ENCODE results near the gene ATG3. TPM values are rescaled to one million over a fixed set of nuclear protein-coding genes. Genes with fewer than 3 reads are reported as not detected.

The ATG3 gene
- polyA plus RNA-seq, 1 donor (not counting 4 experiments of a cell fraction or from before 2014, with no cell fraction given): 61.3 TPM

GRCh38 chr3:112550859-112551258 lies 10.9 kb downstream of the ATG3 start:
- Histone ChIP-seq H3K4me1 (ENCODE audit: control insufficient read depth, extremely low read depth, insufficient read depth, low read length) (peaks cover 15% of the 10 kb centered on the region), H4K20me1 (ENCODE audit: control insufficient read depth, extremely low read depth, insufficient read depth, low read length) (no peaks in the 10 kb centered on the region), H2AFZ (ENCODE audit: control insufficient read depth, low read length) (no peak overlapping the region), H3K4me2 (ENCODE audit: control insufficient read depth, extremely low read depth, insufficient read depth, low read depth, low read length) (no peak overlapping the region), H3K9ac (ENCODE audit: control insufficient read depth, extremely low read depth, insufficient read depth, low read length) (no peak overlapping the region), H3K36me3 (ENCODE audit: control insufficient read depth in 2 of 2, extremely low read depth in 1 of 2, insufficient read depth in 2 of 2, low read length in 2 of 2) (peaks cover 0 to 1% of the 10 kb centered on the region in 2 experiments), H3K9me1 (ENCODE audit: control insufficient read depth, extremely low read depth, insufficient read depth, low read length) (no peaks in the 10 kb centered on the region), H3K9me3 (ENCODE audit: control insufficient read depth, low read depth, low read length) (no peaks in the 10 kb centered on the region), H3K79me2 (ENCODE audit: control insufficient read depth, insufficient read depth, low read length) (peaks cover 28% of the 10 kb centered on the region), H3K27ac (ENCODE audit: control insufficient read depth, insufficient read depth, low read length) (no peak overlapping the region), H3K4me3 (ENCODE audit: control insufficient read depth in 2 of 3, extremely low read depth in 1 of 3, insufficient read depth in 2 of 3, low read depth in 1 of 3, low read length in 3 of 3) (no peak overlapping the region), H3K27me3 (ENCODE audit: control insufficient read depth, extremely low read depth, insufficient read depth, low read length) (no peaks in the 10 kb centered on the region)
- DNase-seq (ENCODE audit: low read depth, low spot score) (no peak), FAIRE-seq (no peak)
- TF ChIP-seq EZH2 (IDR thresholded peaks at IDR 0.05; ENCODE audit: low read length) (no peak), CTCF (optimal IDR thresholded peaks at IDR 0.05 in 1 of 3, IDR thresholded peaks at IDR 0.05 in 1 of 3, conservative IDR thresholded peaks at IDR 0.05 in 1 of 3; ENCODE audit: extremely low read depth in 1 of 3, insufficient read depth in 2 of 3, low read length in 3 of 3) (peak in 1 of 3 experiments; percentile 4)
- dilution Hi-C loops (cut with MboI; ENCODE audit: extremely low pct_ligation_motif_present, low sequenced_read_pairs): no loop called here

- DNase-seq (ENCODE audit: low read depth, low spot score) (peak; percentile 26), FAIRE-seq (peak; percentile 93)
- no peak overlapping the region for H2AFZ ChIP-seq (ENCODE audit: control insufficient read depth, low read length)
- H3K4me1 ChIP-seq (ENCODE audit: control insufficient read depth, extremely low read depth, insufficient read depth, low read length): peaks cover 17% of the 10 kb centered on the region
- TF ChIP-seq CTCF (optimal IDR thresholded peaks at IDR 0.05 in 1 of 3, IDR thresholded peaks at IDR 0.05 in 1 of 3, conservative IDR thresholded peaks at IDR 0.05 in 1 of 3; ENCODE audit: extremely low read depth in 1 of 3, insufficient read depth in 2 of 3, low read length in 3 of 3): no peak
- H3K36me3 ChIP-seq (ENCODE audit: control insufficient read depth in 2 of 2, extremely low read depth in 1 of 2, insufficient read depth in 2 of 2, low read length in 2 of 2): peaks cover 0 to 1% of the 10 kb centered on the region in 2 experiments
- H3K27ac ChIP-seq (ENCODE audit: control insufficient read depth, insufficient read depth, low read length): peak overlapping the region; percentile 8
- H3K27me3 ChIP-seq (ENCODE audit: control insufficient read depth, extremely low read depth, insufficient read depth, low read length): no peaks in the 10 kb centered on the region
- peak overlapping the region; percentile 52 for H3K4me2 ChIP-seq (ENCODE audit: control insufficient read depth, extremely low read depth, insufficient read depth, low read depth, low read length)
- H3K9me1 ChIP-seq (ENCODE audit: control insufficient read depth, extremely low read depth, insufficient read depth, low read length): no peaks in the 10 kb centered on the region
- H4K20me1 ChIP-seq (ENCODE audit: control insufficient read depth, extremely low read depth, insufficient read depth, low read length): no peaks in the 10 kb centered on the region
- H3K9ac ChIP-seq (ENCODE audit: control insufficient read depth, extremely low read depth, insufficient read depth, low read length): no peak overlapping the region
- H3K4me3 ChIP-seq (ENCODE audit: control insufficient read depth in 2 of 3, extremely low read depth in 1 of 3, insufficient read depth in 2 of 3, low read depth in 1 of 3, low read length in 3 of 3): no peak overlapping the region
- H3K79me2 ChIP-seq (ENCODE audit: control insufficient read depth, insufficient read depth, low read length): peaks cover 2% of the 10 kb centered on the region
- dilution Hi-C loops (cut with MboI; ENCODE audit: extremely low pct_ligation_motif_present, low sequenced_read_pairs): no loop called here
- H3K9me3 ChIP-seq (ENCODE audit: control insufficient read depth, low read depth, low read length): no peaks in the 10 kb centered on the region
Measured at GRCh38 chr3:112546216-112546759, 15.5 kb downstream of the ATG3 start.
